Left lung (tissue), 10 donors: ENCODE results near the gene RHOB. TPM values are rescaled to one million over a fixed set of nuclear protein-coding genes. Genes with fewer than 3 reads are reported as not detected.

Experiments
- ATAC-seq: fragments of 200-7000 bp; cut with Tn5 transposase; one replicate; pipeline ENCODE4 v1.9.1; 2020; ENCODE audit warnings: moderate library complexity
- DNase-seq, 4 donors: peaks; one replicate each; pipeline ENCODE4 v3.0.0-alpha.2; 2013 to 2020
- H3K27ac ChIP-seq, 2 donors: fragments of 200-600 bp; sonication (generic) in 1 of 2; one replicate each; pipeline versions ENCODE4 v1.5.0 to v1.8.0; 2020 to 2021
- H3K27me3 ChIP-seq, 2 donors: fragments of 200-600 bp; sonication (generic) in 1 of 2; one replicate each; pipeline versions ENCODE4 v1.5.0 to v1.8.0; 2020 to 2021
- H3K36me3 ChIP-seq, 2 donors: fragments of 200-600 bp; sonication (generic) in 1 of 2; one replicate each; pipeline versions ENCODE4 v1.5.0 to v1.8.0; 2020 to 2021
- H3K4me1 ChIP-seq, 2 donors: fragments of 200-600 bp; one replicate each; pipeline ENCODE4 v1.8.0; 2021
- H3K4me3 ChIP-seq, 2 donors: fragments of 200-600 bp; sonication (generic) in 1 of 2; one replicate each; pipeline versions ENCODE4 v1.5.0 to v1.8.0; 2020 to 2021; ENCODE audit warnings: mild to moderate bottlenecking in 1 of 2
- H3K9me3 ChIP-seq, 2 donors: fragments of 200-600 bp; sonication (generic) in 1 of 2; one replicate each; pipeline versions ENCODE4 v1.5.0 to v1.8.0; 2020 to 2021
- CTCF ChIP-seq, 2 donors: fragments of 200-600 bp; sonication (generic) in 1 of 2; IDR thresholded peaks; one replicate each; pipeline versions ENCODE4 v1.5.0 to v1.8.0; 2021; ENCODE audit warnings: antibody characterized with exemption in 2 of 2
- intact Hi-C, 2 donors: fragments of 100-400 bp; cut with DNase I; formaldehyde crosslinking; loops; one replicate each; pipeline versions ENCODE4 v1.11.2 to v1.14.2; 2022
- polyA plus RNA-seq, 6 donors: library from polyadenylated mRNA; unstranded; fragments of 120-200 nt; gene quantifications; one replicate each; pipeline ENCODE4 v1.2.1, GENCODE V29; 2013; ENCODE audit not compliant: insufficient read length in 6 of 6
- total RNA-seq, 2 donors: library from RNA; stranded (reverse); fragmentation: NEBNext Ultra II Directional; extraction: Animal tissue kit (Norgen Biotek cat#: 25700); gene quantifications; one replicate each; pipeline ENCODE4 v1.2.1, GENCODE V29; 2021
- donor health status: DM: no; HTN: yes; CAD: no.
- donor health status: DM: no; HTN: no; CAD: no.

RHOB gene
- total and polyA plus RNA-seq, 8 donors: 54.0 to 172 (median 101) TPM

GRCh38 chr2:20430035-20430434, 16.8 kb upstream of the RHOB start:
- Histone ChIP-seq H3K9me3 (no peaks in the 10 kb centered on the region), H3K36me3 (no peaks in the 10 kb centered on the region)
- no peak for DNase-seq

GRCh38 chr2:20430461-20431300, 16.2 kb upstream of the RHOB start:
- Histone ChIP-seq H3K36me3 (no peaks in the 10 kb centered on the region), H3K27me3 (no peaks in the 10 kb centered on the region), H3K4me1 (peaks cover 0 to 25% of the 10 kb centered on the region in 2 donors), H3K4me3 (no peak overlapping the region), H3K9me3 (no peaks in the 10 kb centered on the region), H3K27ac (no peak overlapping the region)
- intact Hi-C loops: no loop called here
- ATAC-seq: no peak
- no peak for TF ChIP-seq CTCF (IDR thresholded peaks at IDR 0.05)
- no peak for DNase-seq

More at GRCh38 chr2:20430035-20430434, 16.8 kb upstream of the RHOB start:
- no peak for TF ChIP-seq CTCF (IDR thresholded peaks at IDR 0.05)
- no peak overlapping the region for H3K4me3 ChIP-seq
- H3K4me1 ChIP-seq: peaks cover 1 to 31% of the 10 kb centered on the region in 2 donors
- intact Hi-C loops: no loop called here
- H3K27me3 ChIP-seq: no peaks in the 10 kb centered on the region
- peak overlapping the region in 1 of 2 donors; percentile 42 for H3K27ac ChIP-seq
- no peak for ATAC-seq

- TF ChIP-seq CTCF (IDR thresholded peaks at IDR 0.05): no peak
- no peak for ATAC-seq
- intact Hi-C loops: no loop called here
- H3K27ac ChIP-seq: no peak overlapping the region
- H3K4me3 ChIP-seq: no peak overlapping the region
- DNase-seq: no peak
- no peaks in the 10 kb centered on the region for H3K9me3 ChIP-seq
- H3K36me3 ChIP-seq: no peaks in the 10 kb centered on the region
- H3K4me1 ChIP-seq: peaks cover 0 to 20% of the 10 kb centered on the region in 2 donors
- H3K27me3 ChIP-seq: no peaks in the 10 kb centered on the region
Observed at GRCh38 chr2:20431301-20431698, 15.6 kb upstream of the RHOB start.

- Histone ChIP-seq H3K4me3 (no peak overlapping the region), H3K36me3 (no peaks in the 10 kb centered on the region), H3K9me3 (no peaks in the 10 kb centered on the region), H3K4me1 (peaks cover 0 to 20% of the 10 kb centered on the region in 2 donors), H3K27me3 (no peaks in the 10 kb centered on the region), H3K27ac (no peak overlapping the region)
- no peak for TF ChIP-seq CTCF (IDR thresholded peaks at IDR 0.05)
- no peak for DNase-seq
- intact Hi-C loops: no loop called here
- ATAC-seq: no peak
Observed at GRCh38 chr2:20431772-20432171, 15.1 kb upstream of the RHOB start.

GRCh38 chr2:20432714-20433113, 14.2 kb upstream of the RHOB start:
- DNase-seq: no peak
- no peak for TF ChIP-seq CTCF (IDR thresholded peaks at IDR 0.05)
- ATAC-seq: no peak

More at GRCh38 chr2:20432714-20433113, 14.2 kb upstream of the RHOB start:
- no peaks in the 10 kb centered on the region for H3K27me3 ChIP-seq
- H3K36me3 ChIP-seq: no peaks in the 10 kb centered on the region
- no peaks in the 10 kb centered on the region for H3K9me3 ChIP-seq
- no peak overlapping the region for H3K4me3 ChIP-seq
- H3K27ac ChIP-seq: no peak overlapping the region
- peaks cover 0 to 20% of the 10 kb centered on the region in 2 donors for H3K4me1 ChIP-seq
- intact Hi-C loops: no loop called here
